Endodermal cell (in vitro differentiated cells): ENCODE results near the gene HNRNPA1. TPM values are rescaled to one million over a fixed set of nuclear protein-coding genes. Genes with fewer than 3 reads are reported as not detected.

Experiments used
- DNase-seq: peaks from one replicate; pipeline ENCODE4 v3.0.0-alpha.2; 2017
- H3K27ac ChIP-seq: 2 replicates; pipeline ENCODE4 v1.5.1; 2013; ENCODE audit warnings: mild to moderate bottlenecking, low read depth, low read length, moderate library complexity
- H3K27me3 ChIP-seq: 2 replicates; pipeline ENCODE4 v1.6.1; 2013; ENCODE audit warnings: mild to moderate bottlenecking, low read length, moderate library complexity; ENCODE audit not compliant: insufficient read depth, control insufficient read depth, poor library complexity, severe bottlenecking
- H3K36me3 ChIP-seq: 2 replicates; pipeline ENCODE4 v1.7.0; 2013; ENCODE audit warnings: mild to moderate bottlenecking, low read length, moderate library complexity; ENCODE audit not compliant: control insufficient read depth, insufficient read depth
- H3K4me1 ChIP-seq: one replicate; pipeline ENCODE4 v1.7.0; 2013; ENCODE audit warnings: low read length; ENCODE audit not compliant: control insufficient read depth, insufficient read depth
- H3K4me3 ChIP-seq: 2 replicates; pipeline ENCODE4 v1.5.1; 2013; ENCODE audit warnings: mild to moderate bottlenecking, low read length, moderate library complexity
- H3K9ac ChIP-seq: 2 replicates; pipeline ENCODE4 v1.6.1; 2013; ENCODE audit warnings: mild to moderate bottlenecking, low read length, moderate library complexity; ENCODE audit not compliant: poor library complexity, severe bottlenecking; ENCODE audit errors: extremely low read depth
- H3K9me3 ChIP-seq: 2 replicates; pipeline ENCODE4 v1.6.1; 2013; ENCODE audit warnings: mild to moderate bottlenecking, low read length, moderate library complexity; ENCODE audit not compliant: control insufficient read depth
- H3K27ac Mint-ChIP-seq: 2 replicates; pipeline ENCODE4 v1.8.0; 2020; ENCODE audit warnings: mixed read lengths
- H3K27me3 Mint-ChIP-seq: 2 replicates; pipeline ENCODE4 v1.8.0; 2021; ENCODE audit warnings: mild to moderate bottlenecking, mixed read lengths; ENCODE audit not compliant: insufficient read depth
- H3K36me3 Mint-ChIP-seq: 2 replicates; pipeline ENCODE4 v1.8.0; 2020; ENCODE audit warnings: low read depth, mixed read lengths
- H3K4me1 Mint-ChIP-seq: 2 replicates; pipeline ENCODE4 v1.8.0; 2020; ENCODE audit warnings: mixed read lengths
- H3K4me3 Mint-ChIP-seq: 2 replicates; pipeline ENCODE4 v1.8.0; 2020; ENCODE audit warnings: mild to moderate bottlenecking, moderate library complexity, mixed read lengths
- H3K9me3 Mint-ChIP-seq: 2 replicates; pipeline ENCODE4 v1.8.0; 2020; ENCODE audit warnings: mild to moderate bottlenecking, mixed read lengths
- CTCF ChIP-seq: fragments of 200-600 bp; sonication (generic); conservative IDR thresholded peaks from 2 replicates; pipeline ENCODE4 v1.5.0; 2021; ENCODE audit warnings: antibody characterized with exemption, mild to moderate bottlenecking
- WGBS, 2 experiments: methylation state at CpG; one replicate each; pipeline versions ENCODE4 v1.1.5 to v1.1.7; 2013; ENCODE audit warnings: missing lambda C conversion rate in 2 of 2, mixed read lengths in 1 of 2; ENCODE audit not compliant: insufficient coverage in 1 of 2, insufficient read length in 1 of 2; 5-methylcytosine and 5-hydroxymethylcytosine counted together
- total RNA-seq, 2 donors: library from RNA; stranded (reverse); fragmentation: NEBNext Ultra II Directional in 1 of 2; extraction: Animal tissue kit (Norgen Biotek cat#: 25700) in 1 of 2; gene quantifications; 2 replicates in 1 of 2; 3 replicates in 1 of 2; pipeline ENCODE4 v1.2.1, GENCODE V29; 2021

The HNRNPA1 gene
- total RNA-seq, 2 donors from 2014 or later: 2,414 to 2,488 TPM

GRCh38 chr12:54270345-54270744 is 10.2 kb upstream of the HNRNPA1 start:
- Mint-ChIP-seq H3K27ac (no peak overlapping the region), H3K27me3 (no peaks in the 10 kb centered on the region)
- H3K36me3 ChIP-seq: peaks cover 34% of the 10 kb centered on the region

GRCh38 chr12:54272214-54272613 is 8.3 kb upstream of the HNRNPA1 start:
- no peak for TF ChIP-seq CTCF
- no peaks in the 10 kb centered on the region for H3K4me1 ChIP-seq
- Mint-ChIP-seq H3K4me3 (no peak overlapping the region), H3K9me3 (no peaks in the 10 kb centered on the region), H3K4me1 (peaks cover 4% of the 10 kb centered on the region), H3K36me3 (peaks cover 32% of the 10 kb centered on the region), H3K27ac (peak overlapping the region; percentile 5), H3K27me3 (no peaks in the 10 kb centered on the region)
- H3K27ac ChIP-seq: no peak overlapping the region
- H3K27me3 ChIP-seq: no peaks in the 10 kb centered on the region
- peaks cover 34% of the 10 kb centered on the region for H3K36me3 ChIP-seq
- no peaks in the 10 kb centered on the region for H3K9me3 ChIP-seq
- DNase-seq: no peak
- no peak overlapping the region for H3K4me3 ChIP-seq
- 100% methylated on average over 1 of the region's 1 CpG; no CpG with 5 or more reads in 1 of the 2 experiments for WGBS, 2 experiments
- H3K9ac ChIP-seq: no peak overlapping the region

More at GRCh38 chr12:54270345-54270744, 10.2 kb upstream of the HNRNPA1 start:
- H3K9me3 ChIP-seq: no peaks in the 10 kb centered on the region
- peaks cover 26% of the 10 kb centered on the region for H3K36me3 Mint-ChIP-seq
- H3K4me3 Mint-ChIP-seq: no peak overlapping the region
- H3K27ac ChIP-seq: no peak overlapping the region
- no peak overlapping the region for H3K4me3 ChIP-seq
- H3K27me3 ChIP-seq: no peaks in the 10 kb centered on the region
- peaks cover 7% of the 10 kb centered on the region for H3K4me1 Mint-ChIP-seq
- H3K9me3 Mint-ChIP-seq: no peaks in the 10 kb centered on the region
- 91 to 100% methylated on average over 2 of the region's 2 CpGs for WGBS, 2 experiments
- TF ChIP-seq CTCF: no peak
- H3K9ac ChIP-seq: no peak overlapping the region
- no peak for DNase-seq
- no peaks in the 10 kb centered on the region for H3K4me1 ChIP-seq

GRCh38 chr12:54273981-54274380 is 6.5 kb upstream of the HNRNPA1 start:
- WGBS, 2 experiments: 90 to 100% methylated on average over 1 to 2 of the region's 2 CpGs

More at GRCh38 chr12:54273981-54274380, 6.5 kb upstream of the HNRNPA1 start:
- Histone ChIP-seq H3K4me1 (peaks cover 5% of the 10 kb centered on the region), H3K9me3 (no peaks in the 10 kb centered on the region), H3K4me3 (no peak overlapping the region), H3K36me3 (peaks cover 26% of the 10 kb centered on the region), H3K9ac (no peak overlapping the region), H3K27ac (no peak overlapping the region), H3K27me3 (no peaks in the 10 kb centered on the region)
- Mint-ChIP-seq H3K4me3 (no peak overlapping the region), H3K9me3 (no peaks in the 10 kb centered on the region), H3K27me3 (no peaks in the 10 kb centered on the region), H3K36me3 (peaks cover 31% of the 10 kb centered on the region), H3K4me1 (peaks cover 13% of the 10 kb centered on the region), H3K27ac (no peak overlapping the region)
- no peak for DNase-seq
- TF ChIP-seq CTCF: no peak
